Right lobe of liver (tissue), 6 donors: ENCODE measurements around the gene SEPTIN5. TPM values are rescaled to one million over a fixed set of nuclear protein-coding genes. Genes with fewer than 3 reads are reported as not detected.

Experiments used
- ATAC-seq, 4 donors: fragments of 200-7000 bp; cut with Tn5 transposase; one replicate each; pipeline ENCODE4 v1.9.1; 2020; ENCODE audit warnings: mild to moderate bottlenecking in 4 of 4, moderate library complexity in 4 of 4
- DNase-seq, 3 donors: peaks; one replicate each; pipeline ENCODE4 v3.0.0-alpha.2; 2020
- H3K27ac ChIP-seq, 3 donors: fragments of 200-600 bp; one replicate each; pipeline ENCODE4 v1.8.0; 2022
- H3K27me3 ChIP-seq, 2 donors: fragments of 200-600 bp; one replicate each; pipeline ENCODE4 v1.8.0; 2022
- H3K36me3 ChIP-seq, 4 donors: fragments of 200-600 bp; sonication (generic) in 1 of 4; one replicate each; pipeline versions ENCODE4 v1.5.1 to v1.8.0; 2017 to 2022; ENCODE audit warnings: control low read depth in 1 of 4
- H3K4me1 ChIP-seq, 4 donors: fragments of 200-600 bp; sonication (generic) in 1 of 4; one replicate each; pipeline versions ENCODE4 v1.5.1 to v1.8.0; 2017 to 2022; ENCODE audit warnings: control low read depth in 1 of 4
- H3K4me3 ChIP-seq, 3 donors: fragments of 200-600 bp; one replicate each; pipeline ENCODE4 v1.8.0; 2022
- H3K9me3 ChIP-seq, 4 donors: fragments of 200-600 bp; sonication (generic) in 1 of 4; one replicate each; pipeline versions ENCODE4 v1.5.1 to v1.8.0; 2017 to 2022; ENCODE audit warnings: control low read depth in 1 of 4
- POLR2A ChIP-seq: fragments of 450-650 bp; IDR thresholded peaks from one replicate; pipeline ENCODE4 v1.6.1; 2017; ENCODE audit warnings: antibody characterized with exemption, mild to moderate bottlenecking
- WGBS: methylation state at CpG from one replicate; pipeline ENCODE4 v1.1.6; 2018; ENCODE audit warnings: low coverage, low lambda C conversion rate; ENCODE audit not compliant: insufficient coverage; ENCODE audit errors: missing lambda C conversion rate; 5-methylcytosine and 5-hydroxymethylcytosine counted together
- intact Hi-C, 2 donors: fragments of 100-400 bp; cut with DNase I; formaldehyde crosslinking; loops; one replicate each; pipeline versions ENCODE4 v1.11.2 to v1.14.1; 2022
- long read RNA-seq: library from polyadenylated mRNA; unstranded; transcript quantifications from one replicate; pipeline ENCODE4 v2.0.0, GENCODE V29; 2019
- total RNA-seq, 6 experiments: library from RNA; depleted of rRNA in 2 of 6; stranded (reverse); fragments of >200 nt in 2 of 6; fragmentation: NEBNext Ultra II Directional in 3 of 6; extraction: Animal tissue kit (Norgen Biotek cat#: 25700) in 3 of 6; gene quantifications; one replicate each; pipeline versions ENCODE4 v1.1.0 to v1.2.4, GENCODE V29; 2016 to 2023
- TF ChIP-seq, protein P1 (sequence below), 4 donors: fragments of 200-600 bp in 3 of 4; fragments of 450-650 bp in 1 of 4; IDR thresholded peaks; one replicate each; pipeline versions ENCODE4 v1.5.1 to v1.8.0; 2016 to 2022; ENCODE audit warnings: antibody characterized with exemption in 4 of 4, mild to moderate bottlenecking in 2 of 4
- donor health status: DM: no; HTN: yes; CAD: no.
- donor health status: DM: no; HTN: no; CAD: no.
- donor health status: DM: no; HTN: no; CAD: no.
- donor health status: DM: no; HTN: yes; CAD: no.
- donor health status: DM: no; HTN: yes; CAD: no.

Gene SEPTIN5
- total RNA-seq, result 1 to 10 TPM; 1.3 to 3.7 (median 2.1) TPM
- long read RNA-seq, result 0 reads

DNA sequence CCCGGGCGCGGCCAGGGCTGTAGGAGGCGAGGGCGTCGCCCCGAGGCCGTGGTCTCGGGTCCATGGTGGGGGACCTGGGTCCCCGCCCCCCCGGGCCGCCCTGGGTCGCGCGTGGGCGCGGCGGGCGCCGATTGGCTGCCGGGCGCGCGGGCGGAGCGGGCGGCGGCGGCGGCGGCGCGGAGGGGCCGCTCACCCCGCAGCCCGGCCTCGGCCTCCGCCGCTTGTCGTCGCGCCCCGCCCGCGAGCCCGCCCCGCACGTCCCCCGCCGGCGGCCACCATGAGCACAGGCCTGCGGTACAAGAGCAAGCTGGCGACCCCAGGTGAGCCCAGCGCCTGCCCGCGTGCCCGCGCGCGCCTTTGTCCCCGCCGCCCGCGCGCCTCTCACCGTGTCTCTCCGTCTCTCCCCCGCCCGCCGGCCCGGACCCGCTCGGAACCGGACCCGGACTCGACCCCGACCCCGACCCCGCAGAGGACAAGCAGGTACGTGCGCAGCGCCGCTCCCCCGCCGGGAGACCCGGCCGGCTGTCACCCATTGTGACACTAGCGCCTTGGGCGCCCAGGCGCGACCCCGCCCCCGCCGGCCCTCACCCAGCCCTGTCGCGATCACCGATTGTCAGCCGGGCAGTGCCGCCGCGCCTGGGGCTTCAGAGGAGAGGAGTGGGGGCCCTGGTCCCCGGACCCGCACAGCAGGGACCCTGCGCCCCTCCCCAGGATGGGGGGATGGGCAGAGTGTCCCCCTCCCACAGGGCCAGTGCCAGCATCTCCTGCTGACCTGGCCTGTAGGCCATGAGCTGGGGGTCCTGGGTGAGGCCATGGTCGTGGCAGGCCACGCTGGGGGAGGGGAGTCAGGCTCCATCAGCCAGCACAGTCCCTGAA lies at the start of gene SEPTIN5:
SEPTIN5 (plus strand) TSS at position 192 of the 876 bp plus-strand sequence; CDS start at position 278, 86 bp downstream.
- Histone ChIP-seq H3K27me3 (no peaks in the 10 kb centered on the region), H3K4me3 (peak within 1 kb of the TSS; percentile 31 to 50 (median 40)), H3K36me3 (no peaks in the 10 kb centered on the region), H3K9me3 (no peaks in the 10 kb centered on the region), H3K4me1 (peaks cover 0 to 12% (median 0%) of the 10 kb centered on the region in 4 donors), H3K27ac (no peak within 1 kb of the TSS)
- TF ChIP-seq, protein P1, sequence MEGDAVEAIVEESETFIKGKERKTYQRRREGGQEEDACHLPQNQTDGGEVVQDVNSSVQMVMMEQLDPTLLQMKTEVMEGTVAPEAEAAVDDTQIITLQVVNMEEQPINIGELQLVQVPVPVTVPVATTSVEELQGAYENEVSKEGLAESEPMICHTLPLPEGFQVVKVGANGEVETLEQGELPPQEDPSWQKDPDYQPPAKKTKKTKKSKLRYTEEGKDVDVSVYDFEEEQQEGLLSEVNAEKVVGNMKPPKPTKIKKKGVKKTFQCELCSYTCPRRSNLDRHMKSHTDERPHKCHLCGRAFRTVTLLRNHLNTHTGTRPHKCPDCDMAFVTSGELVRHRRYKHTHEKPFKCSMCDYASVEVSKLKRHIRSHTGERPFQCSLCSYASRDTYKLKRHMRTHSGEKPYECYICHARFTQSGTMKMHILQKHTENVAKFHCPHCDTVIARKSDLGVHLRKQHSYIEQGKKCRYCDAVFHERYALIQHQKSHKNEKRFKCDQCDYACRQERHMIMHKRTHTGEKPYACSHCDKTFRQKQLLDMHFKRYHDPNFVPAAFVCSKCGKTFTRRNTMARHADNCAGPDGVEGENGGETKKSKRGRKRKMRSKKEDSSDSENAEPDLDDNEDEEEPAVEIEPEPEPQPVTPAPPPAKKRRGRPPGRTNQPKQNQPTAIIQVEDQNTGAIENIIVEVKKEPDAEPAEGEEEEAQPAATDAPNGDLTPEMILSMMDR (IDR thresholded peaks at IDR 0.05), result no peak
- TF ChIP-seq POLR2A, result no peak
- WGBS, result no CpG with 5 or more reads among the region's 106 CpGs
- DNase-seq, result no peak
- intact Hi-C loops, result no loop called here
- no peak for ATAC-seq

GRCh38 chr22:19664951-19665783 lies 49.1 kb upstream of the SEPTIN5 start:
- no peak for TF ChIP-seq POLR2A
- TF ChIP-seq, protein P1 (IDR thresholded peaks at IDR 0.05), result no peak
- Histone ChIP-seq H3K27ac (no peak overlapping the region), H3K9me3 (no peaks in the 10 kb centered on the region), H3K4me3 (no peak overlapping the region), H3K27me3 (no peaks in the 10 kb centered on the region), H3K36me3 (no peaks in the 10 kb centered on the region), H3K4me1 (no peaks in the 10 kb centered on the region)
- intact Hi-C loops, result no loop called here
- ATAC-seq (no peak), DNase-seq (no peak)
- 81% methylated on average over 19 of the region's 19 CpGs for WGBS

- Histone ChIP-seq H3K36me3 (no peaks in the 10 kb centered on the region), H3K27ac (no peak overlapping the region), H3K4me3 (no peak overlapping the region), H3K27me3 (no peaks in the 10 kb centered on the region), H3K4me1 (no peaks in the 10 kb centered on the region), H3K9me3 (no peaks in the 10 kb centered on the region)
- intact Hi-C loops, result no loop called here
- peak in 1 of 4 donors; percentile 16 for ATAC-seq
- 78% methylated on average over 5 of the region's 26 CpGs for WGBS
- DNase-seq, result no peak
- no peak for TF ChIP-seq POLR2A
- TF ChIP-seq, protein P1 (IDR thresholded peaks at IDR 0.05), result no peak
Measured at GRCh38 chr22:19665784-19666672, 48.3 kb upstream of the SEPTIN5 start.
